ENCODE results near the gene TRAPPC2. TPM values are rescaled to one million over a fixed set of nuclear protein-coding genes. Genes with fewer than 3 reads are reported as not detected.

TRAPPC2 gene
- total RNA-seq, 2 experiments from 2014 or later, result 22.2 to 27.0 TPM

DNA sequence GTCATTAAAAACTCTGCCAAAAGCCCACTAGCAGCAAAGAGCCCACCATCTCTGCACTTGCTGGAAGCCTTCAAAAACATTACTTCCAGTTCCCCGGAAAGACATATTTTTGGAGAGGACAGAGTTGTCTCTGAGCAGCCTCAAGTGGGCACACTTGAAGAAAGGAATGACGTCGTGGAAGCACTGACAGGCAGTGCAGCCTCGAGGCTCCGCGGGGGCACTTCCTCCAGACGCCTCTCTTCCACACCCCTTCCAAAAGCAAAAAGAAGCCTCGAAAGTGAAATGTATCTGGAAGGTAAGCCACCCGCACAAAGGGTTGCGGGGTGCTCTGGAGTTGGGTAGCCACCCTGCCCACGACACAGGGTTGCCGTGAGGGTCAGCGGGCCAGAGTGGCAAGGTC, 26.0 kb upstream of the TRAPPC2 start:
- intact Hi-C loops (cut with micrococcal nuclease; ENCODE audit: unreplicated experiment), result no loop called here
- Histone ChIP-seq H4K20me1 (ENCODE audit: insufficient read depth, low read length) (no peaks in the 10 kb centered on the region), H3K4me1 (ENCODE audit: insufficient read depth, low read length, poor library complexity, severe bottlenecking) (peaks cover 67% of the 10 kb centered on the region), H3K27ac (ENCODE audit: low read depth, low read length, poor library complexity, severe bottlenecking) (peak overlapping the region; percentile 100), H3K9me2 (ENCODE audit: insufficient read depth, low read length) (no peaks in the 10 kb centered on the region), H3K4me2 (ENCODE audit: low read length) (peak overlapping the region; percentile 73), H2AFZ (ENCODE audit: low read length) (no peak overlapping the region), H3K9me3 (ENCODE audit: low read length) (no peaks in the 10 kb centered on the region), H3K79me2 (ENCODE audit: insufficient read depth, low read depth, low read length) (peaks cover 42% of the 10 kb centered on the region; the same call in 1 of the 2 replicates), H3K36me3 (ENCODE audit: insufficient read depth, low read length) (peaks cover 91% of the 10 kb centered on the region), H3K4me3 (ENCODE audit: low read depth, low read length, poor library complexity, severe bottlenecking) (no peak overlapping the region)
- CTCF ChIA-PET (ENCODE audit: unreplicated experiment), result no interaction called here
- TF ChIP-seq, protein P1, sequence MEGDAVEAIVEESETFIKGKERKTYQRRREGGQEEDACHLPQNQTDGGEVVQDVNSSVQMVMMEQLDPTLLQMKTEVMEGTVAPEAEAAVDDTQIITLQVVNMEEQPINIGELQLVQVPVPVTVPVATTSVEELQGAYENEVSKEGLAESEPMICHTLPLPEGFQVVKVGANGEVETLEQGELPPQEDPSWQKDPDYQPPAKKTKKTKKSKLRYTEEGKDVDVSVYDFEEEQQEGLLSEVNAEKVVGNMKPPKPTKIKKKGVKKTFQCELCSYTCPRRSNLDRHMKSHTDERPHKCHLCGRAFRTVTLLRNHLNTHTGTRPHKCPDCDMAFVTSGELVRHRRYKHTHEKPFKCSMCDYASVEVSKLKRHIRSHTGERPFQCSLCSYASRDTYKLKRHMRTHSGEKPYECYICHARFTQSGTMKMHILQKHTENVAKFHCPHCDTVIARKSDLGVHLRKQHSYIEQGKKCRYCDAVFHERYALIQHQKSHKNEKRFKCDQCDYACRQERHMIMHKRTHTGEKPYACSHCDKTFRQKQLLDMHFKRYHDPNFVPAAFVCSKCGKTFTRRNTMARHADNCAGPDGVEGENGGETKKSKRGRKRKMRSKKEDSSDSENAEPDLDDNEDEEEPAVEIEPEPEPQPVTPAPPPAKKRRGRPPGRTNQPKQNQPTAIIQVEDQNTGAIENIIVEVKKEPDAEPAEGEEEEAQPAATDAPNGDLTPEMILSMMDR (conservative IDR thresholded peaks at IDR 0.05; ENCODE audit: low read length), result no peak
- no peak for TF ChIP-seq EZH2phosphoT487 (IDR thresholded peaks at IDR 0.05; ENCODE audit: borderline replicate concordance, low read depth, low read length)
- BruUV-seq (replicated peaks), result TSS peak; percentile 37
- POLR2A ChIA-PET, result interaction anchor here (0.8 to 2.7 kb wide), 3 partner anchors 11 to 886 kb away, joined by 3 to 9 read pairs (median 3); partner anchors contain the start of genes OFD1 and TRAPPC2
- DNase-seq (ENCODE audit: low spot score), result no peak

- Histone ChIP-seq H3K9me2 (ENCODE audit: insufficient read depth, low read length) (no peaks in the 10 kb centered on the region), H3K4me3 (ENCODE audit: low read depth, low read length, poor library complexity, severe bottlenecking) (peak overlapping the region; percentile 55)
- intact Hi-C loops (cut with micrococcal nuclease; ENCODE audit: unreplicated experiment), result loop anchor here (2.0 to 10.0 kb wide), 4 partner anchors 24 to 1116 kb away; partner anchors contain the start of genes FANCB, GEMIN8, MOSPD2 and OFD1
Observed at GRCh38 chrX:13759152-13759718, 24.8 kb upstream of the TRAPPC2 start.

More at GRCh38 chrX:13759152-13759718, 24.8 kb upstream of the TRAPPC2 start:
- Histone ChIP-seq H3K4me1 (ENCODE audit: insufficient read depth, low read length, poor library complexity, severe bottlenecking) (peaks cover 78% of the 10 kb centered on the region), H3K79me2 (ENCODE audit: insufficient read depth, low read depth, low read length) (peaks cover 50% of the 10 kb centered on the region; the same call in 1 of the 2 replicates), H3K9me3 (ENCODE audit: low read length) (no peaks in the 10 kb centered on the region), H3K36me3 (ENCODE audit: insufficient read depth, low read length) (peaks cover 91% of the 10 kb centered on the region), H4K20me1 (ENCODE audit: insufficient read depth, low read length) (no peaks in the 10 kb centered on the region), H3K27ac (ENCODE audit: low read depth, low read length, poor library complexity, severe bottlenecking) (peak overlapping the region; percentile 100), H2AFZ (ENCODE audit: low read length) (no peak overlapping the region), H3K4me2 (ENCODE audit: low read length) (peak overlapping the region; percentile 73)
- BruUV-seq (replicated peaks), result no TSS peak
- ChIA-PET POLR2A (interaction anchor here (0.7 to 0.9 kb wide), 2 partner anchors 13 to 1364 kb away, joined by 3 to 4 read pairs; no protein-coding TSS in a partner anchor), CTCF (ENCODE audit: unreplicated experiment) (interaction anchor here (0.8 to 1.0 kb wide), 2 partner anchors 10 to 23 kb away, joined by 3 read pairs; no protein-coding TSS in a partner anchor)
- no peak for TF ChIP-seq EZH2phosphoT487 (IDR thresholded peaks at IDR 0.05; ENCODE audit: borderline replicate concordance, low read depth, low read length)
- TF ChIP-seq, protein P1 (conservative IDR thresholded peaks at IDR 0.05; ENCODE audit: low read length), result no peak
- peak; percentile 83 for DNase-seq (ENCODE audit: low spot score)
